GM18520 (cell line): Measurements from ENCODE around the gene TEX55.
"Not testable (repeated sequence)": the region's sequence is repeated elsewhere in the genome, so short reads cannot be mapped to it uniquely, and the experiment has no call there.

Source experiments
- ATAC-seq: cut with Tn5 transposase; IDR thresholded peaks from one replicate; pipeline ENCODE4 v1.9.1; 2021; ENCODE audit not compliant: unreplicated experiment

TEX55 gene

GRCh38 chr3:119145500-119146167 lies at the start of gene TEX55:
Gene TEX55 (plus strand): TSS chr3:119146165. CDS start chr3:119146190, 25 bp downstream.
- no peak for ATAC-seq

- no peak for ATAC-seq
Observed at GRCh38 chr3:119098003-119098402, 48.0 kb upstream of the TEX55 start.

GRCh38 chr3:119098619-119099222 lies 47.2 kb upstream of the TEX55 start:
- ATAC-seq: no peak

GRCh38 chr3:119099785-119100184 lies 46.2 kb upstream of the TEX55 start:
- no peak for ATAC-seq

- no peak for ATAC-seq
Observed at GRCh38 chr3:119104031-119104430, 41.9 kb upstream of the TEX55 start.

- not testable (repeated sequence) for ATAC-seq
Observed at GRCh38 chr3:119118330-119118729, 27.6 kb upstream of the TEX55 start.

- ATAC-seq: no peak
Observed at GRCh38 chr3:119120480-119120879, 25.5 kb upstream of the TEX55 start.

GRCh38 chr3:119122350-119122749 lies 23.6 kb upstream of the TEX55 start:
- ATAC-seq: no peak

- no peak for ATAC-seq
Observed at GRCh38 chr3:119125342-119125741, 20.6 kb upstream of the TEX55 start.

- no peak for ATAC-seq
Observed at GRCh38 chr3:119125742-119126504, 20.0 kb upstream of the TEX55 start.

GRCh38 chr3:119130291-119130690 lies 15.7 kb upstream of the TEX55 start:
- not testable (repeated sequence) for ATAC-seq

GRCh38 chr3:119132291-119132690 lies 13.7 kb upstream of the TEX55 start:
- ATAC-seq: not testable (repeated sequence)

- not testable (repeated sequence) for ATAC-seq
Observed at GRCh38 chr3:119139360-119139759, 6.6 kb upstream of the TEX55 start.

- no peak for ATAC-seq
Observed at GRCh38 chr3:119140466-119140865, 5.5 kb upstream of the TEX55 start.

GRCh38 chr3:119145128-119145499 lies 851 bp upstream of the TEX55 start:
- ATAC-seq: no peak

- ATAC-seq: no peak
Observed at GRCh38 chr3:119146578-119147375, 812 bp downstream of the TEX55 start.

- no peak for ATAC-seq
Observed at GRCh38 chr3:119147494-119147893, 1.5 kb downstream of the TEX55 start.

GRCh38 chr3:119148493-119149180 lies 2.7 kb downstream of the TEX55 start:
- no peak for ATAC-seq

GRCh38 chr3:119149484-119149883 lies 3.5 kb downstream of the TEX55 start:
- ATAC-seq: no peak

- no peak for ATAC-seq
Observed at GRCh38 chr3:119156868-119157267, 10.9 kb downstream of the TEX55 start.

GRCh38 chr3:119157971-119158370 lies 12.0 kb downstream of the TEX55 start:
- ATAC-seq: no peak
